Suprapubic skin (tissue), 4 donors: ENCODE results near the gene GAPVD1. TPM values are rescaled to one million over a fixed set of nuclear protein-coding genes. Genes with fewer than 3 reads are reported as not detected.
"Not testable (repeated sequence)": the region's sequence is repeated elsewhere in the genome, so short reads cannot be mapped to it uniquely, and the experiment has no call there.

Experiments
- DNase-seq, 2 donors: peaks; one replicate each; pipeline ENCODE4 v3.0.0-alpha.2; 2019; ENCODE audit warnings: low spot score in 2 of 2
- H3K27ac ChIP-seq: fragments of 200-600 bp; sonication (generic); one replicate; pipeline ENCODE4 v1.5.1; 2019
- H3K27me3 ChIP-seq: fragments of 200-600 bp; sonication (generic); one replicate; pipeline ENCODE4 v1.5.1; 2019
- H3K36me3 ChIP-seq: fragments of 200-600 bp; sonication (generic); one replicate; pipeline ENCODE4 v1.5.1; 2019
- H3K4me1 ChIP-seq: fragments of 200-600 bp; sonication (generic); one replicate; pipeline ENCODE4 v1.5.1; 2019
- H3K4me3 ChIP-seq: fragments of 200-600 bp; sonication (generic); one replicate; pipeline ENCODE4 v1.5.1; 2019; ENCODE audit warnings: mild to moderate bottlenecking
- H3K9me3 ChIP-seq: fragments of 200-600 bp; sonication (generic); one replicate; pipeline ENCODE4 v1.5.1; 2019
- CTCF ChIP-seq, 2 donors: fragments of 200-600 bp in 1 of 2; fragments of 450-650 bp in 1 of 2; sonication (generic) in 1 of 2; IDR thresholded peaks; one replicate each; pipeline ENCODE4 v1.5.1; 2016 to 2019; ENCODE audit warnings: antibody characterized with exemption in 2 of 2, mild to moderate bottlenecking in 1 of 2, moderate library complexity in 1 of 2
- EP300 ChIP-seq: sonication (generic); formaldehyde crosslinking; IDR thresholded peaks from one replicate; pipeline ENCODE4 v1.6.1; 2017; ENCODE audit warnings: antibody characterized with exemption
- POLR2A ChIP-seq, 2 donors: fragments of 450-650 bp; IDR thresholded peaks; one replicate each; pipeline ENCODE4 v1.6.1; 2017; ENCODE audit warnings: antibody characterized with exemption in 2 of 2, mild to moderate bottlenecking in 2 of 2, moderate library complexity in 2 of 2
- POLR2AphosphoS5 ChIP-seq, 3 donors: sonication (generic); formaldehyde crosslinking; IDR thresholded peaks; one replicate each; pipeline ENCODE4 v1.6.1; 2017; ENCODE audit warnings: antibody characterized with exemption in 3 of 3
- WGBS: methylation state at CpG from one replicate; pipeline ENCODE4 v1.1.5; 2018; 5-methylcytosine and 5-hydroxymethylcytosine counted together
- total RNA-seq, 4 donors: library from RNA; depleted of rRNA; stranded (reverse); fragments of >200 nt; gene quantifications; one replicate each; pipeline ENCODE4 v1.1.0, GENCODE V29; 2016

GAPVD1 gene
- total RNA-seq, 4 donors from 2014 or later: 49.3 to 87.5 (median 58.7) TPM

- no peak for DNase-seq
- WGBS: 98% methylated on average over 2 of the region's 2 CpGs
- Histone ChIP-seq H3K4me3 (no peak overlapping the region), H3K27ac (no peak overlapping the region), H3K27me3 (no peaks in the 10 kb centered on the region), H3K9me3 (no peaks in the 10 kb centered on the region), H3K36me3 (peaks cover 96% of the 10 kb centered on the region), H3K4me1 (no peaks in the 10 kb centered on the region)
- no peak for TF ChIP-seq EP300
- no peak for TF ChIP-seq POLR2A (IDR thresholded peaks at IDR 0.05)
- TF ChIP-seq CTCF (IDR thresholded peaks at IDR 0.05): no peak
- no peak for TF ChIP-seq POLR2AphosphoS5 (IDR thresholded peaks at IDR 0.05)
These were observed 50.8 kb downstream of the GAPVD1 start for GRCh38 chr9:125312411-125312810.

- H3K4me1 ChIP-seq, H3K27me3 ChIP-seq, H3K27ac ChIP-seq, H3K9me3 ChIP-seq, DNase-seq, H3K4me3 ChIP-seq: not testable (repeated sequence)
- 63% methylated on average over 3 of the region's 3 CpGs for WGBS
- peaks cover 87% of the 10 kb centered on the region for H3K36me3 ChIP-seq
These were observed 54.7 kb downstream of the GAPVD1 start for GRCh38 chr9:125316359-125316758.

GRCh38 chr9:125317704-125318103 lies 56.1 kb downstream of the GAPVD1 start:
- TF ChIP-seq POLR2A (IDR thresholded peaks at IDR 0.05): no peak
- TF ChIP-seq CTCF (IDR thresholded peaks at IDR 0.05): no peak
- no peak for TF ChIP-seq EP300
- DNase-seq: no peak
- 100% methylated on average over 3 of the region's 3 CpGs for WGBS
- Histone ChIP-seq H3K9me3 (no peaks in the 10 kb centered on the region), H3K4me1 (no peaks in the 10 kb centered on the region), H3K36me3 (peaks cover 84% of the 10 kb centered on the region), H3K4me3 (no peak overlapping the region), H3K27ac (no peak overlapping the region), H3K27me3 (no peaks in the 10 kb centered on the region)

GRCh38 chr9:125321496-125321895 lies 59.9 kb downstream of the GAPVD1 start:
- no peaks in the 10 kb centered on the region for H3K4me1 ChIP-seq
- peaks cover 75% of the 10 kb centered on the region for H3K36me3 ChIP-seq
- TF ChIP-seq POLR2AphosphoS5 (IDR thresholded peaks at IDR 0.05) (no peak), EP300 (no peak), POLR2A (IDR thresholded peaks at IDR 0.05) (no peak), CTCF (IDR thresholded peaks at IDR 0.05) (no peak)
- no peaks in the 10 kb centered on the region for H3K27me3 ChIP-seq
- H3K27ac ChIP-seq: no peak overlapping the region
- no peaks in the 10 kb centered on the region for H3K9me3 ChIP-seq
- no peak overlapping the region for H3K4me3 ChIP-seq
- 62% methylated on average over 3 of the region's 3 CpGs for WGBS
- DNase-seq: no peak

- no peaks in the 10 kb centered on the region for H3K9me3 ChIP-seq
- TF ChIP-seq POLR2AphosphoS5 (IDR thresholded peaks at IDR 0.05) (no peak), POLR2A (IDR thresholded peaks at IDR 0.05) (no peak), CTCF (IDR thresholded peaks at IDR 0.05) (no peak)
- H3K4me3 ChIP-seq: no peak overlapping the region
- H3K36me3 ChIP-seq: peaks cover 69% of the 10 kb centered on the region
- no peak overlapping the region for H3K27ac ChIP-seq
- WGBS: 97% methylated on average over 1 of the region's 1 CpG
- no peak for DNase-seq
- H3K27me3 ChIP-seq: no peaks in the 10 kb centered on the region
- H3K4me1 ChIP-seq: no peaks in the 10 kb centered on the region
These were observed 62.0 kb downstream of the GAPVD1 start for GRCh38 chr9:125323615-125324014.

GRCh38 chr9:125325826-125326225 lies 64.2 kb downstream of the GAPVD1 start:
- 74% methylated on average over 2 of the region's 2 CpGs for WGBS
- peaks cover 3% of the 10 kb centered on the region for H3K4me1 ChIP-seq
- no peak for DNase-seq
- H3K9me3 ChIP-seq: no peaks in the 10 kb centered on the region
- H3K27ac ChIP-seq: no peak overlapping the region
- peaks cover 64% of the 10 kb centered on the region for H3K36me3 ChIP-seq
- no peak for TF ChIP-seq POLR2AphosphoS5 (IDR thresholded peaks at IDR 0.05)
- TF ChIP-seq EP300: no peak
- no peak for TF ChIP-seq CTCF (IDR thresholded peaks at IDR 0.05)
- H3K4me3 ChIP-seq: no peak overlapping the region
- no peaks in the 10 kb centered on the region for H3K27me3 ChIP-seq
